A549 (cell line): ENCODE results near the gene RHNO1. TPM values are rescaled to one million over a fixed set of nuclear protein-coding genes. Genes with fewer than 3 reads are reported as not detected.

ENCODE experiments used
- ATAC-seq, 2 experiments: fragments of 200-7000 bp in 1 of 2; fragments of >200 bp in 1 of 2; cut with Nextera tagmentation in 1 of 2; cut with Tn5 transposase in 1 of 2; 3 replicates each; pipeline versions ENCODE4 v1.8.0 to v1.9.1; 2018 to 2020; ENCODE audit warnings: mild to moderate bottlenecking in 1 of 2, moderate library complexity in 1 of 2
- CTCF ChIA-PET: fragments of 300-600 bp; sonication (Branson Sonifier 250); formaldehyde crosslinking; extraction: SDS; loops from one replicate; lab custom pipeline; 2021; ENCODE audit warnings: antibody characterized with exemption, inconsistent platforms; lab: Yijun Ruan, JAX
- POLR2A ChIA-PET: fragments of 350-600 bp; formaldehyde crosslinking; extraction: SDS; loops from one replicate; lab custom pipeline; 2021; ENCODE audit warnings: antibody characterized with exemption, inconsistent platforms; lab: Yijun Ruan, JAX
- DNase-seq, 2 experiments: peaks; one replicate each; pipeline versions ENCODE4 v3.0.0 to v3.0.0-alpha.2; 2011 to 2016; ENCODE audit warnings: low read depth in 1 of 2, low spot score in 1 of 2
- FAIRE-seq: peaks from 2 replicates; lab custom pipeline; 2011; peaks lifted over from hg19 to GRCh38; lab: Jason Lieb, UNC
- H3K27ac ChIP-seq, 2 experiments: fragments of >200 bp; sonication (Bioruptor Twin); formaldehyde crosslinking; 3 replicates each; pipeline ENCODE4 v1.5.1; 2016 to 2017
- H3K4me1 ChIP-seq: fragments of >200 bp; sonication (Bioruptor Twin); formaldehyde crosslinking; 3 replicates; pipeline ENCODE4 v1.6.1; 2016
- H3K4me2 ChIP-seq: fragments of >200 bp; sonication (Bioruptor Twin); formaldehyde crosslinking; 3 replicates; pipeline ENCODE4 v1.6.1; 2016
- H3K4me3 ChIP-seq: fragments of >200 bp; sonication (Bioruptor Twin); formaldehyde crosslinking; 3 replicates; pipeline ENCODE4 v1.5.1; 2016
- H3K9me3 ChIP-seq: fragments of >200 bp; sonication (Bioruptor Twin); formaldehyde crosslinking; 3 replicates; pipeline ENCODE4 v1.6.1; 2016
- ATOH8 ChIP-seq: fragments of 250-450 bp; sonication (Bioruptor Pico); IDR thresholded peaks from 2 replicates; pipeline ENCODE4 v1.5.0; 2020; ENCODE audit warnings: low read depth, mild to moderate bottlenecking, moderate library complexity
- CBX8 ChIP-seq: fragments of 200-600 bp; sonication (generic); IDR thresholded peaks from 2 replicates; pipeline ENCODE4 v1.6.1; 2016
- CEBPB ChIP-seq, 2 experiments: fragments of >200 bp in 1 of 2; sonication (Bioruptor Twin) in 1 of 2; formaldehyde crosslinking in 1 of 2; IDR thresholded peaks; 2 replicates each; pipeline ENCODE4 v1.6.1; 2012 to 2016
- EHMT2 ChIP-seq: fragments of 200-600 bp; sonication (generic); IDR thresholded peaks from 2 replicates; pipeline ENCODE4 v1.6.1; 2016; ENCODE audit warnings: antibody characterized with exemption, low read depth, mild to moderate bottlenecking, moderate library complexity
- ELK1 ChIP-seq: fragments of 150-350 bp; IDR thresholded peaks from 2 replicates; pipeline ENCODE4 v1.6.1; 2014; ENCODE audit warnings: low read depth, mild to moderate bottlenecking, low read length
- ESRRA ChIP-seq: fragments of 150-350 bp; IDR thresholded peaks from 2 replicates; pipeline ENCODE4 v1.6.1; 2014; ENCODE audit warnings: mild to moderate bottlenecking, low read length, borderline replicate concordance
- HES2 ChIP-seq: fragments of >200 bp; sonication (Bioruptor Twin); formaldehyde crosslinking; IDR thresholded peaks from 2 replicates; pipeline ENCODE4 v1.6.1; 2016
- JUN ChIP-seq, 2 experiments: fragments of >200 bp; sonication (Bioruptor Twin); formaldehyde crosslinking; IDR thresholded peaks; 2 replicates in 1 of 2; 3 replicates in 1 of 2; pipeline ENCODE4 v1.6.1; 2016 to 2017
- MAFK ChIP-seq: fragments of 450-650 bp; IDR thresholded peaks from 2 replicates; pipeline ENCODE4 v1.6.1; 2014; ENCODE audit not compliant: partially characterized antibody
- MAX ChIP-seq: IDR thresholded peaks from 2 replicates; pipeline ENCODE4 v1.6.1; 2012
- NFE2L2 ChIP-seq: fragments of 150-350 bp; conservative IDR thresholded peaks from 2 replicates; pipeline ENCODE4 v1.6.1; 2014; ENCODE audit warnings: low read length
- PHF8 ChIP-seq: fragments of 200-600 bp; sonication (generic); IDR thresholded peaks from 2 replicates; pipeline ENCODE4 v1.6.1; 2016; ENCODE audit warnings: low read depth, mild to moderate bottlenecking, antibody characterized with exemption, moderate library complexity, borderline replicate concordance
- POLR2AphosphoS2 ChIP-seq: conservative IDR thresholded peaks from 2 replicates; pipeline ENCODE4 v1.6.1; 2012; ENCODE audit warnings: low read length, improper control_type of control experiment, inconsistent platforms
- RARB ChIP-seq: fragments of 250-450 bp; sonication (Bioruptor Pico); IDR thresholded peaks from 2 replicates; pipeline ENCODE4 v1.8.0; 2021; ENCODE audit warnings: mild to moderate bottlenecking, moderate library complexity
- RNF2 ChIP-seq: fragments of 200-600 bp; sonication (generic); IDR thresholded peaks from 2 replicates; pipeline ENCODE4 v1.6.1; 2016; ENCODE audit warnings: low read depth, mild to moderate bottlenecking, antibody characterized with exemption, moderate library complexity, borderline replicate concordance
- USF2 ChIP-seq: fragments of 450-650 bp; IDR thresholded peaks from 2 replicates; pipeline ENCODE4 v1.6.1; 2014; ENCODE audit warnings: antibody characterized with exemption
- ZC3H11A ChIP-seq: fragments of 450-650 bp; IDR thresholded peaks from 2 replicates; pipeline ENCODE4 v1.6.1; 2014; ENCODE audit warnings: antibody characterized with exemption, mild to moderate bottlenecking
- ZSCAN20 ChIP-seq: fragments of 250-450 bp; sonication (Bioruptor Pico); IDR thresholded peaks from 2 replicates; pipeline ENCODE4 v1.8.0; 2022; ENCODE audit warnings: mild to moderate bottlenecking, moderate library complexity
- whole genome bisulfite sequencing: methylation state at CpG from one replicate; pipeline ENCODE4 v1.1.6; 2017; ENCODE audit errors: missing lambda C conversion rate; 5-methylcytosine and 5-hydroxymethylcytosine counted together
- polyA plus RNA-seq, 4 experiments: library from polyadenylated mRNA; depleted of rRNA in 3 of 4; stranded (reverse); fragments of >200 nt; fragmentation: RNase III in 1 of 4; extraction: RNeasy Plus Mini Kit Qiagen cat#74134 plus additional on column Dnase treatment in 1 of 4; gene quantifications; 2 replicates in 3 of 4; 3 replicates in 1 of 4; pipeline ENCODE4 v1.2.3, GENCODE V29; 2011 to 2017

Gene RHNO1
- polyA plus RNA-seq, 2 of the 4 experiments (the other 2 are of a cell fraction), result 35.7 to 85.9 TPM

GRCh38 chr12:2876431-2877046 lies 484 bp upstream of the RHNO1 start (continued):
- no peak for TF ChIP-seq USF2
- no peak for TF ChIP-seq EHMT2
- no peak for TF ChIP-seq ESRRA
- no peak for TF ChIP-seq POLR2AphosphoS2
- TF ChIP-seq MAFK, result no peak
- no peak for TF ChIP-seq NFE2L2
- no peak for TF ChIP-seq RNF2
- no peak for TF ChIP-seq PHF8
- no peak for TF ChIP-seq HES2
- no peak for TF ChIP-seq JUN (IDR thresholded peaks at IDR 0.05)

- ATAC-seq, result peak in 1 of 2 experiments; percentile 2; a peak in 2 of 6 replicates
- H3K27ac ChIP-seq, result peak overlapping the region; percentile 95 to 96
- no peak for FAIRE-seq
- 37% methylated on average over 16 of the region's 16 CpGs for WGBS
- ChIA-PET CTCF (interaction anchor here (0.8 to 1.4 kb wide), 3 partner anchors 9 to 66 kb away, joined by 3 to 7 read pairs (median 3); no protein-coding TSS in a partner anchor), POLR2A (interaction anchor here (1.9 to 2.1 kb wide), 2 partner anchors 9 to 12 kb away, joined by 6 to 14 read pairs; partner anchors contain the start of gene TULP3)
- no peak for DNase-seq
- H3K4me3 ChIP-seq, result peak overlapping the region; percentile 89
- H3K4me2 ChIP-seq, result peak overlapping the region; percentile 85
- no peaks in the 10 kb centered on the region for H3K9me3 ChIP-seq
- peaks cover 12% of the 10 kb centered on the region for H3K4me1 ChIP-seq
- TF ChIP-seq ZSCAN20 (no peak), CEBPB (IDR thresholded peaks at IDR 0.05) (peak; percentile 12 to 60; a peak in 3 of 4 replicates)
These were observed 1.1 kb downstream of the RHNO1 start for GRCh38 chr12:2877953-2878732.

GRCh38 chr12:2879853-2880252 lies 2.8 kb downstream of the RHNO1 start:
- Histone ChIP-seq H3K4me1 (peaks cover 24% of the 10 kb centered on the region), H3K27ac (no peak overlapping the region), H3K4me2 (no peak overlapping the region), H3K4me3 (no peak overlapping the region), H3K9me3 (no peaks in the 10 kb centered on the region)
- 92% methylated on average over 3 of the region's 3 CpGs for WGBS
- ChIA-PET CTCF (interaction anchor here (0.6 to 1.5 kb wide), 4 partner anchors 12 to 81 kb away, joined by 3 to 5 read pairs (median 4); no protein-coding TSS in a partner anchor), POLR2A (no interaction called here)
- FAIRE-seq, result no peak
- DNase-seq, result no peak
- ATAC-seq, result no peak
- TF ChIP-seq RARB, result no peak
- TF ChIP-seq ELK1, result no peak
- no peak for TF ChIP-seq CBX8
- no peak for TF ChIP-seq EHMT2
- no peak for TF ChIP-seq MAX
- TF ChIP-seq ATOH8 (CRISPR knock-in tag), result no peak
- TF ChIP-seq ZSCAN20, result no peak
- no peak for TF ChIP-seq ZC3H11A
- no peak for TF ChIP-seq HES2
- TF ChIP-seq RNF2, result no peak
